Measurements from ENCODE around the gene LGI1.
"Not testable (repeated sequence)": the region's sequence is repeated elsewhere in the genome, so short reads cannot be mapped to it uniquely, and the experiment has no call there.

Gene LGI1

GRCh38 chr10:93807371-93807770 is 49.6 kb downstream of the LGI1 start:
- DNase-seq (ENCODE audit: low read depth in 2 of 2) = no peak

GRCh38 chr10:93812659-93813338 is 55.1 kb downstream of the LGI1 start:
- no peak for DNase-seq (ENCODE audit: low read depth in 2 of 2)

DNA sequence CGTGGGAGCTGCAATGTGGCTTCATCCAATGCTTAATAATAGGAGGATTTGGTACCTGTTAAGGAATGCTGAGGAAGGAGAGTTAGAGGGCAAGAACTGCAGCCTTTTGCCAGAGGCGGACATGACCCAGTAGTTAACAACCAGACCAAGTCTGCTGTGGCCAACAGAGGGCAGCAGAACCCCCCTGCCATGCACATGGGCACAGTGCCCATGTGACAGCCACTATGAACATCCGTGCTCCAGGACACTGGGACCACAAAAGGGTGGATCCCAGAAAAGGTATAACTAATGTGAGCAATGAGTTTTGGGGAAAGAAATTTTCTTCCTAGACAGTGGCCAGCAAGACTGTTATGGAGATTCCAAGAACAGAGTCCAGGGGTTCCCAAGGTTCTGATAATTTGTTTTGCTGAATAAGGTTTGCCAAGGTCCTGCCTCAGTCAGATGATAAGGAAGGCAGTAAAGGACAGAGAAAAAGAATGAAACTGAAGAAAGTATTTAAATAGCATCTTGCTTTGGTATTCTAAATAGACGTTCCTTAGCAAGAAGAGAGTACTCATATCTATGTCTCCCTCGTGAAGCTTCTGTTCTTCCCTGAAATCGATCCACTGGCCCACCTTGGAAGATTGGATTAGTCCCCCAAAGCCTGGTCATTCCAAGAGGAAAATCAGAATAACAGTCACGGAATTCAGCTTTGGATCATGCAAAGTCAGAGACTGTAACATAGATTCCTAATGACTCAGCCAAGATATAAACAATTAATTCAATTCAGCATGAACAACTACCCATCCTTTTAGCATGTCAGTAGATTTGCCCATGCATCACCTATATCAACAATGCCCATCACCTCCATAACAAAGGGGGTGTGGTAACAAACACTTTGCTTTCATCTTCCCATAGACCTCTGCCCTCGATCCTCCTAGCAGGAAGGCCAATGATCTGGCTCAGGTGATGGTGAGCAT is 56.0 kb downstream of the LGI1 start:
- DNase-seq (ENCODE audit: low read depth in 2 of 2) = no peak

DNA sequence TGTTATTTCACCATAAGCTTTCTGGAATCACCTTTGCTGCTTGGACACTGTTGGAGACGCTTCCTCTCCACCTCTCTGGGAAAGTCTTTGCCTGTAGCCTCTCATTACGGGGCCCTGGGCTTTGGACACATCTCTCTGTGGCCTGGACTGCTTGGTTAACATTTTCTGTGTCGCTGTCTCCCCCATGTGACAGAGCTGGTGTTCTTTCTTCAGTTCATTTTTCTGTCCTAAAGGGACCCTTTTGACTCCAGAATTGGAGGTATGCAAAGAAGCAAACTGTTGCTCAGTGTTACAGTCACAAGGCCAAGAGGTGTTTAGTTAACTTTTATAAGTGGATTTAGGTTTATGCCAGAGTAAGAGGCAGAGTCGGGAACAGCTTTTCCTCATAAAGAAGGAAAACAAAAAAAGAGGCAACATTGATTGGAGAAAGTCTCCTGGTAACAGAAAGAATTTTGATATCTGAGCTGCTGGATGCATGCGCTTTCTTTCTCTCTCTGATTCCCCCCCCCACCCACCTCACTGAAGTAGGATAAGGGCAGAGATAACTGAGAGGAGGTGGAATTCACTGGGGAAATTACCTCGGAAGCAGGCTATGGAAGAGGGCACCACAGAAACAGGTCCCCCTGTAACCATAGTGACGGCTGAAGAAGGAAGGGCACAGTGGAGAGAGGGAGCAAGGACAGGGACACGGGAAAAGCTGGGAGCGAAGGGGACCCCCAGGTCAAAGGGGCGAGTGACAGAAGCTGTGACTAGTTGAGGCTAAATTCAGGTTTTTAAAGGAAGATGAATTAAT is 57.8 kb downstream of the LGI1 start:
- DNase-seq (ENCODE audit: low read depth in 2 of 2) = no peak

GRCh38 chr10:93816123-93816747 is 58.5 kb downstream of the LGI1 start:
- DNase-seq (ENCODE audit: low read depth in 2 of 2) = no peak

DNA sequence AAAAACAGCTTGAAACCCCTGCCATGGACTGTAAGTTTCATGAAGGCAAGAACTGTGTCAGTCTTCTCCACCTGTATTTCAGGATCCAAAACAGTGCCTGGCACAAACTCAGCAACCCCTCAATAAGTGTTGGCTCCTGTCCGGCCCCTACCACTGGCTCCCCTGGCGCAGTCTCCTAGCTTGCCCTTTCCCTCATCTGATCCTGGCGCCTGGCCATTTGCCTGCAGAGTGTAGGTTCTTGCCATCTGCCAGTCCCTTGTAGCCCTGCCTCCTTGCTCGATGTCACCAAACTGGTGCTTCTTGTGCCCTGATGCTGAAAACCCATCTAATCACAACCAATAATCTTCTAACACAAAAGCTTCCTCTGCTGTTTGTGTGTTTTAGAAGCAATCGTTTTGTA is 60.4 kb downstream of the LGI1 start:
- DNase-seq (ENCODE audit: low read depth in 2 of 2) = no peak

- no peak for DNase-seq (ENCODE audit: low read depth in 2 of 2)
These were observed 61.8 kb downstream of the LGI1 start for GRCh38 chr10:93819520-93819919.

DNA sequence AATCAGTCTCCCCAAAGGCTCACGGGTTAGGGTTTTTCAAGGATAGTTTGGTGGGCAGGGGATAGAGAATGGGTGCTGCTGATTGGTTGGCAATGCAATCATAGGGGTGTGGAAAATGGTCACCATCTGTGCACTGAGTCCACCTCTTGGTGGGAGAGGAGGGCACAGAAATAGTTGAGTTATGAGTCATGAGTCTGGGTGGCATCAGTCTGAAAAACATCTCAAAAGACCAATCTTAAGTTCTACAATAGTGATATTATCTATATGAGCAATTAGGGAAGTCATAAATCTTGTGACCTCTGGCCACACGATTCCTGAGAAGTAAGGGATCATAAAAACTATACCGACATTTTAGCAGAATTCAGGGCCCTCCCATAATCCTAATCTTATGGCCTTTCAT is 62.7 kb downstream of the LGI1 start:
- no peak for DNase-seq (ENCODE audit: low read depth in 2 of 2)

GRCh38 chr10:93821051-93821772 is 63.5 kb downstream of the LGI1 start:
- no peak for DNase-seq (ENCODE audit: low read depth in 2 of 2)

DNA sequence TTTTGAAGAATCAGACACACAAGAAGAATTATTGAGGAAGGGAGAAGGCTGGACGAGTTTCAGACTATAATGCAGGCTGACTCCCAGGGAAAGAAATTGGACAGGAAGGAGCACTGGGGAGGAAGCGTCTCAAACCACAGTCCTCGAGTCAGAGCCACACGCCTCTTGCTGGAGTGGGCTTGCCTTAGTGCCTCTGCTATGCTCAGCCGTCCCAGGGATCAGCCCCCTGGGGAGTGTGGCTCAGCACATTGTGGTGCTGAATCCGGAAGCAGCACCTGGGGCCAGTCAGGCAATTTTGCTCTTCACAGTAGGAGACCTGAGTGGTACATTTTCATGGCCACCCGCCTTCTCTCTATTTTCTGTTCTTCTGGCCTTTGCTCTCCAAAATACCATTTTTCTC is 68.6 kb downstream of the LGI1 start:
- DNase-seq (ENCODE audit: low read depth in 2 of 2) = no peak

DNA sequence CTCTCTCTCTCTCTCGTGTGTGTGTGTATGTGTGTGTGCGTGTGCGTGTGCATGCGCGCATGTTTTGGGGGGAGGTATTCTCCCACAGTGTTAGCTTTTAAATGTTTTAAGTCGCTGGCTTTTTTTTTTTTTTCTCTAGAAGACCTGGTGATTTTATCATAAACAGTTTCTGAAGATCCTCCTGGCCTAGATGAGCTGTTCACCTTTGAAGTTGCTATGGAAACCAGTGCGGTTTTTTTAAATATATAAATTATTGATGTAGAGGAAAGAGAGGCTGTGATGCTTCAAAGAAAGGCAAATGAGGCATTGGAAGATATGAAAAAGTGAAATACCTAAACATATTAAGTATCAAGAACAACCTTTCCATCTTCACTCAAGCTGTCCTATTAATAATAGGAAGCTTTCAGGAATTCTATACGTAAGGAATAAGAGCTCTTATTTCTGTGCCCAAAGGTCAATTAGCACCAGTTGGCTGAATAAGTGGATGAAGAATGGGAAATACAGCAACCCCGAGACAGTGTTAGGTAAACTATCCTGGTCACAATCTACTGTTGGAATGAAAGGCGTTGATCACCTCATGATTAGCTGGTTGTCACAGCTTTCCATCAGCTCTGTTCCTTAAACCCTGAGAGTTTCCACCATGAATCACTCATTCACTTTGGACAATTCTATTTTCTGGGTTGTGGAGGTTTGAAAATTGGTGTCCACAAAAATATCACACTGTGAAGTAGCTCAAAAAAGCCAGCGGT is 69.5 kb downstream of the LGI1 start:
- no peak for DNase-seq (ENCODE audit: low read depth in 2 of 2)

- not testable (repeated sequence) for DNase-seq (ENCODE audit: low read depth in 2 of 2)
These were observed 73.3 kb downstream of the LGI1 start for GRCh38 chr10:93831065-93831464.

DNA sequence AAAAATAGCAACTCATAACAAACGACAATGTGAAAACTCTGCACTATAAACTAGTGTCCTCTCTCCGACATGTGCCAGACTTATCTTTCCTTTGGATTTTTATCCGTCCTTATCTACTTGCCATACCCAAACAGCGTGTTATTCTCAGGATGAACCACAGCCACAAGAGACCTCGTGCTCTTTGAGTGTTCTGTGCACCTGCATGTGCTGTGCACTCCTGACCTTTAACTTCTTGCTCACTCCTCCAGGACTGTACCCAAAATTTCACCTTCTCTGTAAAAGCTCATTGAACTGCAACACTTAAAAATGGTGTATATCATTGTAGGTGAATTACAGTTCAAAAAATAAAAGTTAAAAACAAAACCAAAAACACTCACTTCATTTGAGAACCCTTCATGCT is 78.0 kb downstream of the LGI1 start:
- no peak for DNase-seq (ENCODE audit: low read depth in 2 of 2)

GRCh38 chr10:93837822-93838221 is 80.1 kb downstream of the LGI1 start:
- DNase-seq (ENCODE audit: low read depth in 2 of 2) = no peak

GRCh38 chr10:93838278-93838677 is 80.5 kb downstream of the LGI1 start:
- DNase-seq (ENCODE audit: low read depth in 2 of 2) = no peak

DNA sequence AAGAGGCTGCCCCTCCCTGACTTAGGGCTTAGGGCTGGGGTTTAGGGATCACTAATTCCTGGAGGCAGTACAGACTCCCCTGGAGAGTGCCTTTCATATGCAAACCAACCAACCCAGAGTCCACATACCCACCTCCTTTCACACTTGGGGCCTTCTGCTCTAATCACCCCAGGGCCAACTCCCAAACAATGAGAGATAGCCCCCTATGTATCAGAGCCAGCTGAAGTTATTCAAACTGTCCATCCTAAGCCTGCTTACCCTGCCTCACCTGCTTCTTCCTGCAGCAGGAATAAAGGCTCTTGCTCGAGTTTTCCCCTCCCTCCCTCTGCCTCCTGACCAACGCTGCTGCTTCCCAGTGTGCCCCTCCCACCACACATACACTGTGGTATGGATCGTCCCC is 84.2 kb downstream of the LGI1 start:
- DNase-seq (ENCODE audit: low read depth in 2 of 2) = no peak

DNA sequence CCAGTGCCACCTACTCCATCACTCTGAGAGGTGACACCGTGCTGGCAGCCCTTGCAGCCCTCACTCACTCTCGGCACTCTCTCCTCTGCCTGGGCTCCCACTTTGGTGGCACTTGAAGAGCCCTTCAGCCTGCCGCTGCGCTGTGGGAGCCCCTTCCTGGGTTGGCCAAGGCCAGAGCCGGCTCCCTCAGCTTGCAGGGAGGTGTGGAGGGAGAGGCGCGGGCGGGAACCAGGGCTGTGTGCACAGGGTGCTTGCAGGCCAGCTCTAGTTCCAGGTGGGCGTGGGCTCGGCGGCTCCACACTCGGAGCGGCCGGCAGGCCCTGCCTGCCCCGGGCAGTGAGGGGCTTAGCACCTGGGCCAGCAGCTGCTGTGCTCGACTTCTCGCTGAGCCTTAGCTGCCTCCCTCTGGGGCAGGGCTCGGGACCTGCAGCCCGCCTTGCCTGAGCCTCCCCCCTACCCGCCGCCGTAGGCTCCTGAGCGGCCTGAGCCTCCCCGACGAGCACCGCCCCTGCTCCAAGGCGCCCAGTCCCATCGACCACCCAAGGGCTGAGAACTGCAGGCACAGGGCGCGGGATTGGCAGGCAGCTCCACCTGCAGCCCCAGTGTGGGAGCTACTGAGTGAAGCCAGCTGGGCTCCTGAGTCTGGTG is 87.4 kb downstream of the LGI1 start:
- DNase-seq (ENCODE audit: low read depth in 2 of 2) = no peak

Data from stimulated activated CD8-positive, alpha-beta memory T cell treated with anti-CD3 and anti-CD28 coated beads, Interleukin-2, amount 100 ng/mL, for 1 hour (primary cell).